OCI-LY3 (cell line): ENCODE measurements around the gene KIAA1671.

ENCODE experiments used
- H2AFZ ChIP-seq: fragments of 200-600, 300-600 bp; shearing (Covaris generic); 2 replicates; pipeline ENCODE4 v1.6.0; 2014; ENCODE audit warnings: antibody characterized with exemption, low read depth, low read length
- H3K27ac ChIP-seq: fragments of 200-600, 300-600 bp; sonication (generic); 2 replicates; pipeline ENCODE4 v1.5.1; 2014; ENCODE audit warnings: mild to moderate bottlenecking, low read length, moderate library complexity, mixed read lengths
- H3K27me3 ChIP-seq: fragments of 200-600, 300-600 bp; sonication (generic); 2 replicates; pipeline ENCODE4 v1.6.1; 2014; ENCODE audit warnings: low read depth, low read length, mixed read lengths
- H3K36me3 ChIP-seq: fragments of 200-600, 300-600 bp; sonication (generic); replicated peaks from 2 replicates; pipeline ENCODE3; 2014; ENCODE audit warnings: low read depth, low read length, mixed read lengths
- H3K4me1 ChIP-seq: fragments of 300-600, 200-600 bp; sonication (generic); 2 replicates; pipeline ENCODE4 v1.6.1; 2014; ENCODE audit warnings: low read length, mixed read lengths
- H3K4me2 ChIP-seq: fragments of 200-600, 300-600 bp; sonication (generic); 2 replicates; pipeline ENCODE4 v1.6.1; 2014; ENCODE audit warnings: low read length, mixed read lengths
- H3K4me3 ChIP-seq: fragments of 300-600, 200-600 bp; sonication (generic); 2 replicates; pipeline ENCODE4 v1.5.1; 2014; ENCODE audit warnings: antibody characterized with exemption, mild to moderate bottlenecking, low read length, moderate library complexity
- H3K79me2 ChIP-seq: fragments of 300-600, 200-600 bp; shearing (Covaris generic); 2 replicates; pipeline ENCODE4 v1.6.1; 2014; ENCODE audit warnings: mild to moderate bottlenecking, low read length, mixed read lengths
- H3K9ac ChIP-seq: fragments of 300-600, 200-600 bp; shearing (Covaris generic); 2 replicates; pipeline ENCODE4 v1.6.0; 2014; ENCODE audit warnings: mild to moderate bottlenecking, low read length, moderate library complexity
- H3K9me3 ChIP-seq: fragments of 200-600, 300-600 bp; shearing (Covaris generic); 2 replicates; pipeline ENCODE4 v1.6.1; 2014; ENCODE audit warnings: low read length, mixed read lengths; ENCODE audit not compliant: insufficient read depth
- H4K20me1 ChIP-seq: fragments of 200-600, 300-600 bp; sonication (generic); 2 replicates; pipeline ENCODE4 v1.6.1; 2016; ENCODE audit warnings: low read length, mixed read lengths; ENCODE audit not compliant: insufficient read depth
- EZH2phosphoT487 ChIP-seq: fragments of 200-600 bp; shearing (Covaris generic); IDR thresholded peaks from 2 replicates; pipeline ENCODE4 v1.6.1; 2018; ENCODE audit warnings: antibody characterized with exemption, mixed run types, low read depth
- TF ChIP-seq, protein P1 (sequence below): fragments of 200-600, 300-600 bp; sonication (generic); IDR thresholded peaks from 2 replicates; pipeline ENCODE4 v1.5.1; 2014; ENCODE audit warnings: antibody characterized with exemption, low read length, low read depth

Gene KIAA1671

GRCh38 chr22:25027959-25028840 is 75.7 kb downstream of the KIAA1671 start:
- Histone ChIP-seq H3K4me2 (no peak overlapping the region), H3K27ac (no peak overlapping the region), H3K4me3 (no peak overlapping the region), H3K79me2 (no peaks in the 10 kb centered on the region), H2AFZ (no peak overlapping the region), H4K20me1 (no peaks in the 10 kb centered on the region), H3K36me3 (no peaks in the 10 kb centered on the region), H3K4me1 (peaks cover 4% of the 10 kb centered on the region; the same call in 1 of the 2 replicates), H3K9ac (no peak overlapping the region), H3K27me3 (peaks cover 19% of the 10 kb centered on the region; the same call in 1 of the 2 replicates), H3K9me3 (no peaks in the 10 kb centered on the region)
- TF ChIP-seq, protein P1, sequence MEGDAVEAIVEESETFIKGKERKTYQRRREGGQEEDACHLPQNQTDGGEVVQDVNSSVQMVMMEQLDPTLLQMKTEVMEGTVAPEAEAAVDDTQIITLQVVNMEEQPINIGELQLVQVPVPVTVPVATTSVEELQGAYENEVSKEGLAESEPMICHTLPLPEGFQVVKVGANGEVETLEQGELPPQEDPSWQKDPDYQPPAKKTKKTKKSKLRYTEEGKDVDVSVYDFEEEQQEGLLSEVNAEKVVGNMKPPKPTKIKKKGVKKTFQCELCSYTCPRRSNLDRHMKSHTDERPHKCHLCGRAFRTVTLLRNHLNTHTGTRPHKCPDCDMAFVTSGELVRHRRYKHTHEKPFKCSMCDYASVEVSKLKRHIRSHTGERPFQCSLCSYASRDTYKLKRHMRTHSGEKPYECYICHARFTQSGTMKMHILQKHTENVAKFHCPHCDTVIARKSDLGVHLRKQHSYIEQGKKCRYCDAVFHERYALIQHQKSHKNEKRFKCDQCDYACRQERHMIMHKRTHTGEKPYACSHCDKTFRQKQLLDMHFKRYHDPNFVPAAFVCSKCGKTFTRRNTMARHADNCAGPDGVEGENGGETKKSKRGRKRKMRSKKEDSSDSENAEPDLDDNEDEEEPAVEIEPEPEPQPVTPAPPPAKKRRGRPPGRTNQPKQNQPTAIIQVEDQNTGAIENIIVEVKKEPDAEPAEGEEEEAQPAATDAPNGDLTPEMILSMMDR, result peak; percentile 49
- no peak for TF ChIP-seq EZH2phosphoT487

GRCh38 chr22:25028841-25029141 is 76.3 kb downstream of the KIAA1671 start:
- Histone ChIP-seq H3K79me2 (no peaks in the 10 kb centered on the region), H3K4me1 (peaks cover 4% of the 10 kb centered on the region; the same call in 1 of the 2 replicates), H3K9me3 (no peaks in the 10 kb centered on the region), H4K20me1 (no peaks in the 10 kb centered on the region), H2AFZ (no peak overlapping the region), H3K4me3 (no peak overlapping the region), H3K36me3 (no peaks in the 10 kb centered on the region), H3K27me3 (peaks cover 19% of the 10 kb centered on the region; the same call in 1 of the 2 replicates), H3K27ac (no peak overlapping the region), H3K4me2 (no peak overlapping the region), H3K9ac (no peak overlapping the region)
- TF ChIP-seq EZH2phosphoT487, result no peak
- TF ChIP-seq, protein P1, result no peak

- no peaks in the 10 kb centered on the region for H3K79me2 ChIP-seq
- no peak overlapping the region for H3K4me2 ChIP-seq
- H3K4me1 ChIP-seq, result peaks cover 4% of the 10 kb centered on the region; the same call in 1 of the 2 replicates
- H4K20me1 ChIP-seq, result no peaks in the 10 kb centered on the region
- no peak overlapping the region for H3K9ac ChIP-seq
- no peak overlapping the region for H2AFZ ChIP-seq
- H3K27me3 ChIP-seq, result peaks cover 19% of the 10 kb centered on the region; the same call in 1 of the 2 replicates
- H3K9me3 ChIP-seq, result no peaks in the 10 kb centered on the region
- TF ChIP-seq, protein P1, result no peak
- no peak for TF ChIP-seq EZH2phosphoT487
- H3K27ac ChIP-seq, result no peak overlapping the region
- H3K4me3 ChIP-seq, result no peak overlapping the region
- no peaks in the 10 kb centered on the region for H3K36me3 ChIP-seq
These were observed 76.7 kb downstream of the KIAA1671 start for GRCh38 chr22:25029181-25029580.

DNA sequence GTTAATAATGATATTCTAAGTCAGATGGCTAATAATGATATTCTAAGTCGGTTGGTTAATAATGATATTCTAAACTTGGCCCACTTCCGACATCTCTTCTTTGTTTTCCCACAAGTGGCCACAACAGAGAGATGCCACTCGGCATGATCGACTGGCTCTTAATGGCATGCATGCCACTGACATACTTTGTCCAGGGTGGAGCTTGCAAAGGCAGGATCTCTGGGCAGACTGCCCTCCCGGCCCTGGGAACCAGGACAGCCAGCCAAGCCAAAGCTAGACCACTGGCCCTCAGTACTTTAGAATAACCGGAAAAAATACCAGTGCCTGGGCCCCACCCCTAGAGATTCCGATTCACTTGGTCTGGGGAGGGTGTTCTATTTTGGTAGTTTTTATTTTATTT is 78.1 kb downstream of the KIAA1671 start:
- H3K36me3 ChIP-seq, result no peaks in the 10 kb centered on the region

More for the DNA sequence above, 78.1 kb downstream of the KIAA1671 start:
- peaks cover 4% of the 10 kb centered on the region; the same call in 1 of the 2 replicates for H3K4me1 ChIP-seq
- H4K20me1 ChIP-seq, result no peaks in the 10 kb centered on the region
- H3K27me3 ChIP-seq, result peaks cover 8% of the 10 kb centered on the region; the same call in 1 of the 2 replicates
- no peaks in the 10 kb centered on the region for H3K79me2 ChIP-seq
- TF ChIP-seq, protein P1, result no peak
- TF ChIP-seq EZH2phosphoT487, result no peak
- H3K9me3 ChIP-seq, result no peaks in the 10 kb centered on the region
- no peak overlapping the region for H2AFZ ChIP-seq
- H3K9ac ChIP-seq, result no peak overlapping the region
- no peak overlapping the region for H3K4me2 ChIP-seq
- no peak overlapping the region for H3K4me3 ChIP-seq
- no peak overlapping the region for H3K27ac ChIP-seq
